ENCODE measurements around the gene UBR4.
A peak's percentile ranks its signal among the peaks of the same experiment; 100 is the strongest.
"Not testable (repeated sequence)": the region's sequence is repeated elsewhere in the genome, so short reads cannot be mapped to it uniquely, and the experiment has no call there.

UBR4 gene

GRCh38 chr1:19209990-19210771 is at the start of gene UBR4:
UBR4 (minus strand) TSS chr1:19210266; CDS start chr1:19210248, 18 bp downstream.
- DNase-seq = peak; percentile 94

GRCh38 chr1:19258353-19258752 is 48.3 kb upstream of the UBR4 start:
- no peak for DNase-seq

GRCh38 chr1:19257178-19257914 is 47.3 kb upstream of the UBR4 start:
- no peak for DNase-seq

GRCh38 chr1:19256301-19256700 is 46.2 kb upstream of the UBR4 start:
- not testable (repeated sequence) for DNase-seq

GRCh38 chr1:19255288-19255687 is 45.2 kb upstream of the UBR4 start:
- no peak for DNase-seq

GRCh38 chr1:19254416-19254815 is 44.4 kb upstream of the UBR4 start:
- DNase-seq = no peak

- DNase-seq = peak; percentile 90
Observed at GRCh38 chr1:19251305-19252196, 41.5 kb upstream of the UBR4 start, which contains the start of the genes EMC1 and MRTO4. EMC1 (minus strand) TSS chr1:19251524; CDS start chr1:19251509, 15 bp downstream. MRTO4 (plus strand) TSS chr1:19251805; CDS start chr1:19251836, 31 bp downstream.

- no peak for DNase-seq
Observed at GRCh38 chr1:19250629-19251304, 40.7 kb upstream of the UBR4 start.

GRCh38 chr1:19240673-19241538 is 30.8 kb upstream of the UBR4 start:
- peak; percentile 49 for DNase-seq

- DNase-seq = no peak
Observed at GRCh38 chr1:19239876-19240275, 29.8 kb upstream of the UBR4 start.

GRCh38 chr1:19234224-19234623 is 24.2 kb upstream of the UBR4 start:
- DNase-seq = no peak

GRCh38 chr1:19232524-19232846 is 22.4 kb upstream of the UBR4 start:
- DNase-seq = no peak

- DNase-seq = not testable (repeated sequence)
Observed at GRCh38 chr1:19231736-19232523, 21.9 kb upstream of the UBR4 start.

- DNase-seq = no peak
Observed at GRCh38 chr1:19229828-19230325, 19.8 kb upstream of the UBR4 start.

- no peak for DNase-seq
Observed at GRCh38 chr1:19229229-19229628, 19.2 kb upstream of the UBR4 start.

- no peak for DNase-seq
Observed at GRCh38 chr1:19222979-19223824, 13.1 kb upstream of the UBR4 start.

GRCh38 chr1:19222573-19222972 is 12.5 kb upstream of the UBR4 start:
- no peak for DNase-seq

- no peak for DNase-seq
Observed at GRCh38 chr1:19220991-19221390, 10.9 kb upstream of the UBR4 start.

GRCh38 chr1:19220080-19220846 is 10.2 kb upstream of the UBR4 start:
- no peak for DNase-seq
